ENCODE measurements around the gene ABCF1. TPM values are rescaled to one million over a fixed set of nuclear protein-coding genes. Genes with fewer than 3 reads are reported as not detected.

Gene ABCF1
- total and polyA plus RNA-seq, 2 of the 8 experiments (the other 6 are each of a cell fraction or from before 2014, with no cell fraction given), result 48.8 to 123 TPM

DNA sequence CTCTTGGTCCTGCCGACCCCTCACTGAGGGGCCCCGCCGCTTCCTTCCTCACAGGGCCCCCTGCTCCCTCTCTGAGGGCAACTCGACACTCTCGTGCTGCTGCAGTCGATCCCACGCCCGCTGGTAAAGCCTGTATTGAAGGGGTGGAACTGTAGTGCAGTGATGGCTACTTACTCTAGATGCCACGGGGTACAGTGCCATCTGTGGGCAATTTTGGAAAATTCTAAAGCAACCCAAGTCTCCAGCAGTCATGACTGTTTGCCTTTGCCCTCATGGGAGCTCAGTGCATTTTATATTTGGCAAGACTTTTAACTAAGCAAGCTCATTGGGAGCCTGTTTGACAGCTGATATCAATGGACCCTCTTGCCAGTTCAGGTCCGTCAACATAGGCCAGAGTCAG is 69.2 kb downstream of the ABCF1 start (continued):
- no peak for TF ChIP-seq CHD7 (IDR thresholded peaks at IDR 0.05; ENCODE audit: insufficient replicate concordance, low read length)
